GM12875 (cell line): ENCODE results near the gene IST1.

Source experiments
- H3K4me3 ChIP-seq: one replicate; pipeline ENCODE4 v1.5.1; 2011; ENCODE audit warnings: low read depth, low read length, control low read depth
- TF ChIP-seq, protein P1 (sequence below): IDR thresholded peaks from 2 replicates; pipeline ENCODE4 v1.5.1; 2011; ENCODE audit warnings: low read depth, mild to moderate bottlenecking, control low read depth, inconsistent platforms, low read length, moderate library complexity, borderline replicate concordance; ENCODE audit not compliant: insufficient read depth

IST1 gene

DNA sequence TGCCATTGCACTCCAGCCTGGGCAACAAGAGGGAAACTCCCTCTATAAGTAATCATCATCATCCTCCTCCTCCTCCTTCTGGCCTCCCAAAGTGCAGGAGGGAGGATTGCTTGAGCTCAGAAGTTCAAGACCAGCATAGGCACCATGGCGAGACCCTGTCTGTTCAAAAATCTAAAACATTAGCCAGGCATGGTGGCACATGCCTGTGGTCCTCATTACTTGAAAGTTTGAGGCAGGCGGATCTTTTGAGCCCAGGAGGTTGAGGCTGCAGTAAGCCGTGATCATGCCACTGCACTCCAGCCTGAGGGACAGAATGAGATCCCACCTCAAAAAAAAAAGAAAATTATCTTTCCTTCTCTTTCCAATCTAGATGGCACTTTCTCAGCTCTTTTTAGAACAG is 77.0 kb downstream of the IST1 start:
- TF ChIP-seq, protein P1, sequence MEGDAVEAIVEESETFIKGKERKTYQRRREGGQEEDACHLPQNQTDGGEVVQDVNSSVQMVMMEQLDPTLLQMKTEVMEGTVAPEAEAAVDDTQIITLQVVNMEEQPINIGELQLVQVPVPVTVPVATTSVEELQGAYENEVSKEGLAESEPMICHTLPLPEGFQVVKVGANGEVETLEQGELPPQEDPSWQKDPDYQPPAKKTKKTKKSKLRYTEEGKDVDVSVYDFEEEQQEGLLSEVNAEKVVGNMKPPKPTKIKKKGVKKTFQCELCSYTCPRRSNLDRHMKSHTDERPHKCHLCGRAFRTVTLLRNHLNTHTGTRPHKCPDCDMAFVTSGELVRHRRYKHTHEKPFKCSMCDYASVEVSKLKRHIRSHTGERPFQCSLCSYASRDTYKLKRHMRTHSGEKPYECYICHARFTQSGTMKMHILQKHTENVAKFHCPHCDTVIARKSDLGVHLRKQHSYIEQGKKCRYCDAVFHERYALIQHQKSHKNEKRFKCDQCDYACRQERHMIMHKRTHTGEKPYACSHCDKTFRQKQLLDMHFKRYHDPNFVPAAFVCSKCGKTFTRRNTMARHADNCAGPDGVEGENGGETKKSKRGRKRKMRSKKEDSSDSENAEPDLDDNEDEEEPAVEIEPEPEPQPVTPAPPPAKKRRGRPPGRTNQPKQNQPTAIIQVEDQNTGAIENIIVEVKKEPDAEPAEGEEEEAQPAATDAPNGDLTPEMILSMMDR = no peak
- no peak overlapping the region for H3K4me3 ChIP-seq

DNA sequence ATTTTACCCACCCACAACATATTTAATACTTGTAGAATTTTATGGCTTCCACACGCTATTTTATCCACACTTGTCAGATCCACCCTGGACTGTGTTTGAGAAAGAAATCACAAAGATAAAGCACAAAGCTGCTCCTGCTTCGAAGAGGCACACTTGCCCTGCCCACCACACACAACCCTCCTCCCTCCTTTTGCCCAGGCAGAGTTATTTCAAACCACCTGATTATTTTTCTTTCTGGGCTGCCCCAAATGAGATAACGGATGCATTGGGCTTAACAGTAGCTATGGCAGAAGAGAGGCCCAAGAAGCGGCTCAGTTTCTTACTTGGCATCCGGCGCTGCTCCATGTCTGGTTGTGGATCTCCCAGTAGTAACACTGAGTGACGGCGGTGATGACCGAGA is 77.7 kb downstream of the IST1 start:
- no peak overlapping the region for H3K4me3 ChIP-seq
- TF ChIP-seq, protein P1 = no peak

DNA sequence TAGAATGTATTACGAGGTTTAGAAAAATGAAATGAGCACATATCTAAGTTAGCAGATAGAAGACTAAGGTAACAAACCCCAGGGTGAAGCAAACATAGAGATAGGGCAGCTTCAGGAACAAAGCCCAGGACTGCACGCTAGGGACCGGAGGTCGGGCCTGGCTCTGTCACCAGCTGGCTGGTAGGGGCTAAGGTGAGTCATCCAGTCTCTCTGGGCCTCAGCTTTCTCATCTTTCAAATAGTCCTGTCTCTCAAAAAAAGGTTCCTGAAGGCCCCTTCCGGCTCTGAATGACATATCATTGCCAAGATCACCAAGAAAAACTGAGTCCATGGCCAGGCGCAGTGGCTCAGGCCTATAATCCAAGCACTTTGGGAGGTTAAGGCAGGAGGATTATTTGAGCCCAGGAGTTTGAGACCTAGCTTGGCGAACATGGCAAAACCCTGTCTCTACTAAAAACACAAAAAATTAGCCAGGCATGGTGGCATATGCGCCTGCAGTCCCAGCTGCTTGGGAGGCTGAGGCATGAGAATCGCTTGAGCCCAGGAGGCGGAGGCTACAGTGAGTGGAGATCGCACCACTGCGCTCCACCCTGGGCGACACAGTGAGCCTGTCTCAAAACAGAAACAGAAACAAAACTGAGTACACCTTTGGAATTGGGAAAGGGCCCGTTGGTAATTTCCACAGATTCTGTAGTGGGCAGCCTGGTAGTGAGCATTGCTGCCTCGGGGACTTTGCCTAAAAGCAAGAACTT is 78.9 kb downstream of the IST1 start:
- H3K4me3 ChIP-seq = no peak overlapping the region
- TF ChIP-seq, protein P1 = no peak
